GM20431 (cell line): ENCODE results near the gene FAM149B1.
"Not testable (repeated sequence)": the region's sequence is repeated elsewhere in the genome, so short reads cannot be mapped to it uniquely, and the experiment has no call there.

Experiments
- in situ Hi-C: fragments of 300-500 bp; cut with MseI, MboI; formaldehyde crosslinking; loops from one replicate; pipeline ENCODE4 v1.15.0; 2020; ENCODE audit warnings: low sequenced_read_pairs; ENCODE audit not compliant: unreplicated experiment

FAM149B1 gene

GRCh38 chr10:73167783-73168464 is at the start of gene FAM149B1, which contains the start of gene ECD:
Gene FAM149B1 (plus strand): TSS chr10:73168119. CDS start chr10:73168340, 221 bp downstream.
Gene ECD (minus strand): TSS chr10:73168008. CDS start chr10:73163937, 4,071 bp downstream.
- in situ Hi-C loops: no loop called here

GRCh38 chr10:73119457-73119856 is 48.5 kb upstream of the FAM149B1 start:
- in situ Hi-C loops: no loop called here

GRCh38 chr10:73119952-73120351 is 48.0 kb upstream of the FAM149B1 start:
- in situ Hi-C loops: no loop called here

- in situ Hi-C loops: no loop called here
These were observed 41.6 kb upstream of the FAM149B1 start for GRCh38 chr10:73126343-73126742.

- in situ Hi-C loops: no loop called here
These were observed 36.6 kb upstream of the FAM149B1 start for GRCh38 chr10:73131301-73131700.

- in situ Hi-C loops: no loop called here
These were observed 35.8 kb upstream of the FAM149B1 start for GRCh38 chr10:73131913-73132686.

- in situ Hi-C loops: no loop called here
These were observed 33.2 kb upstream of the FAM149B1 start for GRCh38 chr10:73134727-73135126.

- in situ Hi-C loops: no loop called here
These were observed 31.3 kb upstream of the FAM149B1 start for GRCh38 chr10:73136627-73137026.

- in situ Hi-C loops: no loop called here
These were observed 28.7 kb upstream of the FAM149B1 start for GRCh38 chr10:73139251-73139650.

- in situ Hi-C loops: no loop called here
These were observed 26.3 kb upstream of the FAM149B1 start for GRCh38 chr10:73141603-73142002.

GRCh38 chr10:73150633-73151413 is 17.1 kb upstream of the FAM149B1 start:
- in situ Hi-C loops: not testable (repeated sequence)

- in situ Hi-C loops: no loop called here
These were observed 15.9 kb upstream of the FAM149B1 start for GRCh38 chr10:73152009-73152408.

GRCh38 chr10:73156054-73156453 is 11.9 kb upstream of the FAM149B1 start:
- in situ Hi-C loops: no loop called here

- in situ Hi-C loops: no loop called here
These were observed 8.8 kb upstream of the FAM149B1 start for GRCh38 chr10:73159038-73159648.

- in situ Hi-C loops: no loop called here
These were observed 6.8 kb upstream of the FAM149B1 start for GRCh38 chr10:73161079-73161478.

GRCh38 chr10:73161662-73162061 is 6.3 kb upstream of the FAM149B1 start:
- in situ Hi-C loops: no loop called here

GRCh38 chr10:73163096-73163495 is 4.8 kb upstream of the FAM149B1 start:
- in situ Hi-C loops: no loop called here

- in situ Hi-C loops: no loop called here
These were observed 947 bp upstream of the FAM149B1 start for GRCh38 chr10:73166972-73167371.

- in situ Hi-C loops: no loop called here
These were observed 499 bp upstream of the FAM149B1 start for GRCh38 chr10:73167458-73167782.

- in situ Hi-C loops: no loop called here
These were observed 515 bp downstream of the FAM149B1 start for GRCh38 chr10:73168465-73168803.

- in situ Hi-C loops: no loop called here
These were observed 1.4 kb downstream of the FAM149B1 start for GRCh38 chr10:73169320-73169719.
